HCT116 (cell line): Measurements from ENCODE around the gene CAPN3. TPM values are rescaled to one million over a fixed set of nuclear protein-coding genes. Genes with fewer than 3 reads are reported as not detected.

Source experiments
- ATAC-seq: fragments of 200-7000 bp; cut with Tn5 transposase; 2 replicates; pipeline ENCODE4 v1.9.1; 2020; ENCODE audit warnings: mild to moderate bottlenecking, moderate library complexity
- BruUV-seq: library from RNA; stranded (reverse); fragments of 400-500 nt; replicated peaks from 2 replicates; lab custom pipeline; 2021; lab: Mats Ljungman, UMichigan
- CTCF ChIA-PET: fragments of 300-600 bp; sonication (Branson Sonifier 250); formaldehyde crosslinking; loops from one replicate; lab custom pipeline; 2021; ENCODE audit warnings: antibody characterized with exemption; lab: Charles Lee
- POLR2A ChIA-PET: fragments of 300-600, 350-600 bp; sonication (Branson Sonifier 250); formaldehyde crosslinking; loops from one replicate; lab custom pipeline; 2021; ENCODE audit warnings: antibody characterized with exemption; lab: Charles Lee
- RAD21 ChIA-PET, 2 experiments: fragments of 300-600 bp; sonication (Branson Sonifier 250); formaldehyde crosslinking; loops; one replicate each; lab custom pipeline; 2023; ENCODE audit warnings: low total read pairs in 2 of 2; ENCODE audit not compliant: uncharacterized antibody in 2 of 2, unreplicated experiment in 2 of 2, low non-redundant PET in 1 of 2; lab: Charles Lee
- DNase-seq: peaks from one replicate; pipeline ENCODE4 v3.0.0-alpha.2; 2010; ENCODE audit warnings: low read depth, low spot score
- H2AFZ ChIP-seq: fragments of 200-600 bp; shearing (Covaris generic), sonication (generic); 2 replicates; pipeline ENCODE4 v1.6.1; 2017; ENCODE audit warnings: low read depth, mixed run types, mixed read lengths, antibody characterized with exemption, low read length; ENCODE audit not compliant: poor library complexity, severe bottlenecking
- H3K27ac ChIP-seq: 2 replicates; pipeline ENCODE4 v1.5.1; 2012; ENCODE audit warnings: low read depth, low read length
- H3K27me3 ChIP-seq: fragments of 200-600 bp; sonication (generic); 2 replicates; pipeline ENCODE4 v1.6.1; 2016; ENCODE audit warnings: mixed run types, low read length, mixed read lengths; ENCODE audit not compliant: insufficient read depth
- H3K36me3 ChIP-seq, 2 experiments: fragments of 200-500 bp in 1 of 2; fragments of 200-600 bp in 1 of 2; sonication (Bioruptor generic) in 1 of 2; sonication (generic) in 1 of 2; 2 replicates each; pipeline versions ENCODE4 v1.5.1 to v1.6.1; 2014 to 2016; ENCODE audit warnings: low read length in 2 of 2, inconsistent platforms in 1 of 2, mixed read lengths in 1 of 2, mixed run types in 1 of 2; ENCODE audit not compliant: insufficient read depth in 2 of 2, control insufficient read depth in 1 of 2
- H3K4me1 ChIP-seq, 2 experiments: fragments of 200-600 bp in 1 of 2; sonication (generic) in 1 of 2; 2 replicates each; pipeline versions ENCODE4 v1.5.1 to v1.6.1; 2012 to 2017; ENCODE audit warnings: low read length in 2 of 2, inconsistent platforms in 1 of 2, mild to moderate bottlenecking in 1 of 2, mixed read lengths in 1 of 2, mixed run types in 1 of 2, moderate library complexity in 1 of 2; ENCODE audit not compliant: insufficient read depth in 2 of 2, control insufficient read depth in 1 of 2
- H3K4me2 ChIP-seq: fragments of 200-600 bp; sonication (generic); 2 replicates; pipeline ENCODE4 v1.6.1; 2017; ENCODE audit warnings: mixed run types, low read length, mixed read lengths
- H3K4me3 ChIP-seq, 2 experiments: fragments of 200-600 bp in 1 of 2; sonication (generic) in 1 of 2; replicated peaks in 1 of 2; 2 replicates each; pipeline ENCODE4 v1.5.1; 2011 to 2016; ENCODE audit warnings: low read length in 2 of 2, control low read depth in 1 of 2, low read depth in 1 of 2, mild to moderate bottlenecking in 1 of 2, mixed read lengths in 1 of 2, mixed run types in 1 of 2
- H3K79me2 ChIP-seq: fragments of 200-600 bp; sonication (generic); 2 replicates; pipeline ENCODE4 v1.6.1; 2017; ENCODE audit warnings: mild to moderate bottlenecking, mixed run types, low read length, moderate library complexity, mixed read lengths; ENCODE audit not compliant: insufficient read depth
- H3K9ac ChIP-seq: fragments of 200-600 bp; sonication (generic); 2 replicates; pipeline ENCODE4 v1.6.1; 2016; ENCODE audit warnings: low read length, mixed read lengths
- H3K9me2 ChIP-seq: fragments of 200-600 bp; sonication (generic), shearing (Covaris generic); 2 replicates; pipeline ENCODE4 v1.6.1; 2017; ENCODE audit warnings: mixed run types, mild to moderate bottlenecking, moderate library complexity; ENCODE audit not compliant: insufficient read depth
- H3K9me3 ChIP-seq, 2 experiments: fragments of 200-500 bp in 1 of 2; fragments of 200-600 bp in 1 of 2; sonication (Bioruptor generic) in 1 of 2; sonication (generic) in 1 of 2; 2 replicates each; pipeline ENCODE4 v1.6.1; 2014 to 2017; ENCODE audit warnings: low read length in 2 of 2, mixed read lengths in 2 of 2, inconsistent platforms in 1 of 2, low read depth in 1 of 2, mild to moderate bottlenecking in 1 of 2, mixed run types in 1 of 2, moderate library complexity in 1 of 2; ENCODE audit not compliant: control insufficient read depth in 1 of 2, insufficient read depth in 1 of 2
- H4K20me1 ChIP-seq: fragments of 200-600 bp; sonication (generic), shearing (Covaris generic); 2 replicates; pipeline ENCODE4 v1.6.1; 2017; ENCODE audit warnings: mixed run types, mild to moderate bottlenecking, moderate library complexity; ENCODE audit not compliant: insufficient read depth
- CEBPB ChIP-seq: IDR thresholded peaks from 2 replicates; pipeline ENCODE4 v1.6.1; 2012; ENCODE audit warnings: low read depth
- EGR1 ChIP-seq: IDR thresholded peaks from 2 replicates; pipeline ENCODE4 v1.6.1; 2012; ENCODE audit warnings: low read depth
- EZH2phosphoT487 ChIP-seq: fragments of 200-600 bp; IDR thresholded peaks from 2 replicates; pipeline ENCODE4 v1.6.1; 2018; ENCODE audit warnings: antibody characterized with exemption, borderline replicate concordance
- FOSL1 ChIP-seq: IDR thresholded peaks from 2 replicates; pipeline ENCODE4 v1.6.1; 2012; ENCODE audit warnings: low read depth
- POLR2A ChIP-seq: IDR thresholded peaks from 2 replicates; pipeline ENCODE4 v1.7.0; 2011; ENCODE audit warnings: borderline replicate concordance; ENCODE audit not compliant: insufficient read depth, insufficient read length; ENCODE audit errors: extremely low read depth
- ZFX ChIP-seq: fragments of 450-650 bp; IDR thresholded peaks from 2 replicates; pipeline ENCODE4 v1.6.1; 2017
- ZNF274 ChIP-seq: fragments of 200-500 bp; sonication (Bioruptor generic); IDR thresholded peaks from 2 replicates; pipeline ENCODE4 v1.6.1; 2014; ENCODE audit warnings: mild to moderate bottlenecking, low read depth, low read length, inconsistent platforms
- intact Hi-C: fragments of 100-400 bp; cut with micrococcal nuclease; formaldehyde crosslinking; loops from 2 replicates; pipeline ENCODE4 v1.10.0; 2022
- total RNA-seq: library from RNA; stranded (reverse); gene quantifications from one replicate; pipeline ENCODE4 v1.2.1, GENCODE V29; 2021; ENCODE audit not compliant: unreplicated experiment
- TF ChIP-seq, protein P1 (sequence below): IDR thresholded peaks from 2 replicates; pipeline ENCODE4 v1.6.1; 2012
- TF ChIP-seq, protein P2 (sequence below): IDR thresholded peaks from 2 replicates; pipeline ENCODE4 v1.6.1; 2011; ENCODE audit warnings: mild to moderate bottlenecking, low read length, moderate library complexity; ENCODE audit not compliant: insufficient replicate concordance; ENCODE audit errors: extremely low read depth

Gene CAPN3
- total RNA-seq, 1 experiment from 2014 or later: 1.8 TPM

DNA sequence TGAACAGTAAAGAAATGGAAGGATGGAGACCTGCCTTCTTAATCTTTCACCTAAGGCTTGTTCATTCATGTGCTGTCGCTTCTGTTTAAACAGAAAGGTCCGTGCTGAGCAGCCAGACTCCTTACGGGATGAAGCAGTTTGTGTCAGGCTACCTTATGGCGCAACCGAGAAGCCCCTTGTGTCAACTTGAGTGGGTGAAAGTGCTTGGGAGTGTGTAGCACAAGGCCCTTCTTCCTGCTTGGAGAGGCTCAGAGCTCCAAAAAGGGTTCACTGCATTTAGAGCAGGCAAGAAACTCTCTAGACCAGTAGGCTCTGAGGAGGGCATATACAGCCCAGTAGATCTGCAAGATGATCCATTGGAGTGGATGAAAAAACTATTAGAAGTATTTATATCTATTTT, 16.0 kb downstream of the CAPN3 start:
- no TSS peak for BruUV-seq
- Histone ChIP-seq H3K27me3 (no peaks in the 10 kb centered on the region), H3K79me2 (no peaks in the 10 kb centered on the region), H2AFZ (no peak overlapping the region), H4K20me1 (no peaks in the 10 kb centered on the region), H3K4me3 (no peak overlapping the region), H3K4me1 (peaks cover 3 to 10% of the 10 kb centered on the region in 2 experiments; a peak in 3 of 4 replicates), H3K9me2 (no peaks in the 10 kb centered on the region), H3K9me3 (no peaks in the 10 kb centered on the region), H3K4me2 (no peak overlapping the region), H3K9ac (no peak overlapping the region), H3K27ac (no peak overlapping the region), H3K36me3 (no peaks in the 10 kb centered on the region)
- ChIA-PET POLR2A (no interaction called here), RAD21 (no interaction called here), CTCF (interaction anchor here (0.7 to 4.0 kb wide), 2 partner anchors 10 to 381 kb away, joined by 3 to 22 read pairs; no protein-coding TSS in a partner anchor)
- TF ChIP-seq CEBPB (no peak), FOSL1 (no peak), ZFX (no peak), EZH2phosphoT487 (no peak), POLR2A (no peak), EGR1 (no peak), ZNF274 (no peak)
- TF ChIP-seq, protein P1, sequence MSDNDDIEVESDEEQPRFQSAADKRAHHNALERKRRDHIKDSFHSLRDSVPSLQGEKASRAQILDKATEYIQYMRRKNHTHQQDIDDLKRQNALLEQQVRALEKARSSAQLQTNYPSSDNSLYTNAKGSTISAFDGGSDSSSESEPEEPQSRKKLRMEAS: no peak
- TF ChIP-seq, protein P2, sequence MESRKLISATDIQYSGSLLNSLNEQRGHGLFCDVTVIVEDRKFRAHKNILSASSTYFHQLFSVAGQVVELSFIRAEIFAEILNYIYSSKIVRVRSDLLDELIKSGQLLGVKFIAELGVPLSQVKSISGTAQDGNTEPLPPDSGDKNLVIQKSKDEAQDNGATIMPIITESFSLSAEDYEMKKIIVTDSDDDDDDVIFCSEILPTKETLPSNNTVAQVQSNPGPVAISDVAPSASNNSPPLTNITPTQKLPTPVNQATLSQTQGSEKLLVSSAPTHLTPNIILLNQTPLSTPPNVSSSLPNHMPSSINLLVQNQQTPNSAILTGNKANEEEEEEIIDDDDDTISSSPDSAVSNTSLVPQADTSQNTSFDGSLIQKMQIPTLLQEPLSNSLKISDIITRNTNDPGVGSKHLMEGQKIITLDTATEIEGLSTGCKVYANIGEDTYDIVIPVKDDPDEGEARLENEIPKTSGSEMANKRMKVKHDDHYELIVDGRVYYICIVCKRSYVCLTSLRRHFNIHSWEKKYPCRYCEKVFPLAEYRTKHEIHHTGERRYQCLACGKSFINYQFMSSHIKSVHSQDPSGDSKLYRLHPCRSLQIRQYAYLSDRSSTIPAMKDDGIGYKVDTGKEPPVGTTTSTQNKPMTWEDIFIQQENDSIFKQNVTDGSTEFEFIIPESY: no peak
- intact Hi-C loops: no loop called here
- DNase-seq: no peak
- ATAC-seq: no peak
